ENCODE measurements around the gene SF1. TPM values are rescaled to one million over a fixed set of nuclear protein-coding genes. Genes with fewer than 3 reads are reported as not detected.

SF1 gene
- total and polyA plus RNA-seq, 8 donors: 99.8 to 181 (median 137) TPM

DNA sequence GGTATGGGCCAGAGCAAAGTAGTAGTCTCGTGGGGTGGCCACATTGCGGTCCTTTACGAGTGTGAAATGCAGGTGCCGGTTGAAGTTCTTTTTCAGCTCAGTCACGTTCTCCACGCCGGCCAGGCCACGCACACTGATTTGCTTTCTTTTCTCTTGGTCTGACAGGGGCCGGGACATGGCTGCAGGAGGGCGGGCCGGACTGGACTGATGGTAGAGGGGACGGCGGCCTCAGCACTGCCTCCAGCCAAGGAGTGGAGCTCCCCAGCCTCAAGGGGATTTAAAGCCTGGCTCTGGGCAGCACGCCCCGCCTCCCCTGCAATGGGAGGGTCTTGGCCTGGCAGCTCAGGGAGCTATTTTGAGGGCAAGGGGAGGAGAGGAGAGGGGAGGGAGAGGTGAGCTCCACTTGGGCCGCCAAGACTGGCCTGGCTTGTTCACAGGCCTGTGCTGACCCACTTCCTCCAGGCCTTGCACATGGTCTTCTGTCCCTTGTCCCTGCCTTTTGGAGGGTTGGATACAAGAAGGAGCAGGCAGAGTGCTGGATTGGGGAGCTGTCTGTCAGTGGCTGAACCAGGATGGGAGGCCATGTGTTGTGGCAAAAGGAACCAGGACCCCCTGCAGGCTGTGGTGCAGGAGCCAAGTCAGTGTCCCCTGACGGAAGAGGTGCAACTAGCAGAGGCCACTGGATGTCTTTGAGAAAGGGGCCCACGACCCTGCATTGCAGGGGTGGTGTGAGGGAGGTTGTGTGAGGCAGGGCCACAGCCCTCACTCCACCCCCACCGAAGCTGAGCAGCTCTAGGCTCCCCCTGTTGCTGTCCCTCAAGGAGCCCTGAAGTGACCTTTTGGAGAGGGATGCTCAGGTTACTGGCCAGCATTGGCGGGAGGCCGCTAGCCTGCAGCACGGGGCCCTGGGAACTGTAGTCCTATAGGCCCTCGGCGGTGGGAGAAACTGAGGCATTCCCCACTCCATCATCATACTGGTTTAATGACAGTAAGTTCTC lies 18.3 kb downstream of the SF1 start, which contains the start of gene PYGM:
Gene PYGM (minus strand): TSS at position 253 of the 998 bp plus-strand sequence. CDS start 76 bp downstream, at position 177.
- no peaks in the 10 kb centered on the region for H3K9me3 ChIP-seq
- DNase-seq (peak in 1 of 6 donors; percentile 56), ATAC-seq (peak; percentile 13 to 43 (median 29)), FAIRE-seq (no peak)
- H3K27ac ChIP-seq: no peak within 1 kb of the TSS
- H3K27me3 ChIP-seq: no peaks in the 10 kb centered on the region
- H3K36me3 ChIP-seq: peaks cover 0 to 19% (median 12%) of the 10 kb centered on the region in 3 donors
- peaks cover 0 to 6% (median 5%) of the 10 kb centered on the region in 3 donors for H3K4me1 ChIP-seq
- H3K4me3 ChIP-seq: no peak within 1 kb of the TSS
- intact Hi-C loops (cut with DNase I): no loop called here
- 67 to 72% methylated on average over 24 of the region's 24 CpGs for WGBS, 2 donors
- TF ChIP-seq CTCF (IDR thresholded peaks at IDR 0.05): no peak

GRCh38 chr11:64759131-64759721 lies 19.1 kb downstream of the SF1 start:
- H3K27ac ChIP-seq: no peak overlapping the region
- DNase-seq (peak in 1 of 6 donors; percentile 49), ATAC-seq (no peak), FAIRE-seq (no peak)
- peaks cover 0 to 11% (median 4%) of the 10 kb centered on the region in 3 donors for H3K36me3 ChIP-seq
- peaks cover 0 to 6% (median 5%) of the 10 kb centered on the region in 3 donors for H3K4me1 ChIP-seq
- WGBS, 2 donors: 71 to 73% methylated on average over 21 of the region's 21 CpGs
- no peak overlapping the region for H3K4me3 ChIP-seq
- no peak for TF ChIP-seq CTCF (IDR thresholded peaks at IDR 0.05)
- intact Hi-C loops (cut with DNase I): no loop called here
- H3K9me3 ChIP-seq: no peaks in the 10 kb centered on the region
- H3K27me3 ChIP-seq: no peaks in the 10 kb centered on the region

- Histone ChIP-seq H3K4me1 (peaks cover 0 to 2% (median 2%) of the 10 kb centered on the region in 3 donors), H3K36me3 (peaks cover 0 to 6% (median 0%) of the 10 kb centered on the region in 3 donors), H3K4me3 (no peak overlapping the region), H3K9me3 (no peaks in the 10 kb centered on the region), H3K27ac (no peak overlapping the region), H3K27me3 (no peaks in the 10 kb centered on the region)
- TF ChIP-seq CTCF (IDR thresholded peaks at IDR 0.05): no peak
- peak in 1 of 6 donors; percentile 41 for DNase-seq
- 86% methylated on average over 15 of the region's 15 CpGs for WGBS, 2 donors
- FAIRE-seq: no peak
- intact Hi-C loops (cut with DNase I): no loop called here
- ATAC-seq: no peak
These were observed 19.8 kb downstream of the SF1 start for GRCh38 chr11:64758330-64759079.

DNA sequence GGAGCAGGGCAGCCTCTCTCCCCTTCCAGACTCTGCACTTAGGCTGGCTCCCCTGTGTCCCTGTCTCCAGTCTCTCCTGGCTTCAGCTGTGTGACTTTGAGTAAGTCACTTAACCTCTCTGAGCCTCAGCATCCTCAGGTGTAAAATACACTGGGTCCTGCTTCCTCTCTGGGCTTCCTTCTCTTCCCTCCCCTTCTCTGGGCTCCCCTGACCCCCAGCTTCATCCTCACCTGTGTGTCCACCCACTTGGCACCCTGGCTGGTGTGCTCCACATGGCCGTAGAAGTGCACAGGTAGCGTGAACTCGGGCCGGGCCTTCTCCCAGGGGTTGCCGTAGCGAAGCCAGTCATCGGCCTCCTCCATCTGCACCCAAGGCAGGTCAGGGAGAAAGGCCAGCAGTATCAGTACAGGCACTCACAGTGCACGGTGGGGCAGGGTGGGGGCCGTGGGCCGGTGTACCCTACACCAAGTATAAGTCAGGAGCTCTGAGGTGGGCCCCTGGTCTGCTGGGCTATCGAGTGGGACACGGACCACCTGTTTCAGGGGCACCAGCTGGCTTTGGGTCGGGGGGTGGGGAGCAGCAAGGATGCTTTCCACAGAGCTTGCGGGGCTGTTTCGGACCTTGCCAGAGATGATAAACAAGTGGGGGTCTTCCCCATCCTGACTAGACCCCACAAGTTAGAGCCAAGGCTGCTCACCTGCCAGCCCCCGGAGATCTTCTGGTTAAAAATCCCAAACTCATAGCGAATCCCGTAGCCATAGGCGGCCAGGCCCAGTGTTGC lies 20.6 kb downstream of the SF1 start:
- FAIRE-seq (no peak), ATAC-seq (no peak), DNase-seq (peak in 2 of 6 donors; percentile 12 to 48)
- no peaks in the 10 kb centered on the region for H3K4me1 ChIP-seq
- H3K27ac ChIP-seq: no peak overlapping the region
- peaks cover 0 to 1% (median 0%) of the 10 kb centered on the region in 3 donors for H3K36me3 ChIP-seq
- H3K27me3 ChIP-seq: no peaks in the 10 kb centered on the region
- intact Hi-C loops (cut with DNase I): no loop called here
- whole genome bisulfite sequencing, 2 donors: 84 to 88% methylated on average over 19 of the region's 19 CpGs
- TF ChIP-seq CTCF (IDR thresholded peaks at IDR 0.05): no peak
- H3K9me3 ChIP-seq: no peaks in the 10 kb centered on the region
- no peak overlapping the region for H3K4me3 ChIP-seq
